GM19099 (cell line): Measurements from ENCODE around the gene CCNO.

Experiments
- POLR2A ChIP-seq: IDR thresholded peaks from 3 replicates; pipeline ENCODE4 v1.6.1; 2011; ENCODE audit warnings: low read depth; ENCODE audit not compliant: insufficient read length; ENCODE audit errors: extremely low read depth

CCNO gene

GRCh38 chr5:55191165-55191564, 42.2 kb downstream of the CCNO start:
- no peak for TF ChIP-seq POLR2A

- TF ChIP-seq POLR2A = no peak
Measured at GRCh38 chr5:55188656-55189540, 44.5 kb downstream of the CCNO start.

GRCh38 chr5:55187370-55187769, 46.0 kb downstream of the CCNO start:
- no peak for TF ChIP-seq POLR2A
